K562 (cell line): ENCODE data around the gene CAMK2N1. TPM values are rescaled to one million over a fixed set of nuclear protein-coding genes. Genes with fewer than 3 reads are reported as not detected.
A peak's percentile ranks its signal among the peaks of the same experiment; 100 is the strongest.

ENCODE experiments used
- CTCF ChIP-seq, 3 experiments: IDR thresholded peaks in 2 of 3; conservative IDR thresholded peaks in 1 of 3; 2 replicates each; pipeline ENCODE4 v1.5.1; 2011 to 2012; ENCODE audit warnings: low read length in 3 of 3, mild to moderate bottlenecking in 3 of 3, control low read depth in 2 of 3, improper control_type of control experiment in 1 of 3, inconsistent platforms in 1 of 3, low read depth in 1 of 3, mixed read lengths in 1 of 3, moderate library complexity in 1 of 3; ENCODE audit not compliant: insufficient read depth in 2 of 3
- ELF1 ChIP-seq: fragments of 200-800 bp; sonication (Bioruptor generic); IDR thresholded peaks from 2 replicates; pipeline ENCODE4 v1.6.1; 2016; ENCODE audit warnings: missing genetic modification characterization, missing compliant biosample characterization
- EP400 ChIP-seq: fragments of 450-650 bp; IDR thresholded peaks from 2 replicates; pipeline ENCODE4 v1.6.1; 2017; ENCODE audit warnings: antibody characterized with exemption, mild to moderate bottlenecking, moderate library complexity
- FOXA1 ChIP-seq: fragments of 450-650 bp; IDR thresholded peaks from 2 replicates; pipeline ENCODE4 v1.6.1; 2016; ENCODE audit warnings: mild to moderate bottlenecking, borderline replicate concordance
- HDAC6 ChIP-seq: IDR thresholded peaks from 2 replicates; pipeline ENCODE4 v1.6.1; 2012; ENCODE audit warnings: low read depth, mild to moderate bottlenecking, control low read depth, inconsistent platforms, low read length, moderate library complexity
- HMG20A ChIP-seq: fragments of 450-650 bp; formaldehyde crosslinking; conservative IDR thresholded peaks from 2 replicates; pipeline ENCODE4 v1.4.0; 2020; ENCODE audit warnings: mild to moderate bottlenecking, mixed read lengths
- JUN ChIP-seq, 2 experiments: sonication (generic) in 1 of 2; formaldehyde crosslinking in 1 of 2; IDR thresholded peaks; 2 replicates each; pipeline versions ENCODE4 v1.6.1 to v1.8.0; 2012 to 2022; ENCODE audit warnings: borderline replicate concordance in 2 of 2, mild to moderate bottlenecking in 2 of 2, improper control_type of control experiment in 1 of 2, low read depth in 1 of 2, low read length in 1 of 2, missing genetic modification reagents in 1 of 2
- KDM4B ChIP-seq, 2 experiments: fragments of 450-650 bp in 1 of 2; sonication (generic) in 1 of 2; IDR thresholded peaks; 2 replicates each; pipeline ENCODE4 v1.6.1; 2016 to 2017; ENCODE audit warnings: borderline replicate concordance in 2 of 2, antibody characterized with exemption in 1 of 2, low read depth in 1 of 2, mild to moderate bottlenecking in 1 of 2
- POLR2H ChIP-seq: IDR thresholded peaks from 2 replicates; pipeline ENCODE4 v1.6.1; 2016; ENCODE audit warnings: missing genetic modification characterization, low read depth, mild to moderate bottlenecking, control low read depth, missing compliant biosample characterization, moderate library complexity
- RAD21 ChIP-seq, 2 experiments: fragments of 250-450 bp in 1 of 2; fragments of 450-650 bp in 1 of 2; sonication (Bioruptor Pico) in 1 of 2; formaldehyde crosslinking in 1 of 2; IDR thresholded peaks in 1 of 2; conservative IDR thresholded peaks in 1 of 2; 2 replicates each; pipeline versions ENCODE4 v1.4.0 to v1.8.0; 2020 to 2022; ENCODE audit warnings: mild to moderate bottlenecking in 2 of 2, moderate library complexity in 1 of 2
- RNF2 ChIP-seq: sonication (generic); IDR thresholded peaks from 2 replicates; pipeline ENCODE4 v1.6.1; 2016
- SAFB ChIP-seq: fragments of 200-400 bp; formaldehyde crosslinking; IDR thresholded peaks from 2 replicates; pipeline ENCODE4 v1.6.1; 2017; ENCODE audit warnings: low read depth, low read length, borderline replicate concordance
- TBL1XR1 ChIP-seq, 2 experiments: IDR thresholded peaks; 2 replicates each; pipeline ENCODE4 v1.6.1; 2012; ENCODE audit warnings: improper control_type of control experiment in 2 of 2, low read length in 2 of 2, mild to moderate bottlenecking in 1 of 2
- ZFP91 ChIP-seq: sonication (generic); formaldehyde crosslinking; IDR thresholded peaks from 2 replicates; pipeline ENCODE4 v1.8.0; 2022; ENCODE audit warnings: mild to moderate bottlenecking, missing genetic modification reagents
- ZNF583 ChIP-seq: fragments of 250-450 bp; sonication (Bioruptor Pico); IDR thresholded peaks from 2 replicates; pipeline ENCODE4 v1.4.0; 2020
- ZNF707 ChIP-seq: fragments of 250-450 bp; sonication (Bioruptor Pico); conservative IDR thresholded peaks from 2 replicates; pipeline ENCODE4 v1.8.0; 2022; ENCODE audit warnings: inconsistent platforms, mild to moderate bottlenecking, moderate library complexity
- ZNF79 ChIP-seq: fragments of 250-450 bp; sonication (Bioruptor Pico); IDR thresholded peaks from 2 replicates; pipeline ENCODE4 v1.4.0; 2020; ENCODE audit warnings: low read depth, mild to moderate bottlenecking, moderate library complexity
- polyA plus RNA-seq, 8 experiments: library from polyadenylated mRNA; depleted of rRNA in 4 of 8; stranded (reverse) in 5 of 8; unstranded in 3 of 8; fragments of >200 nt; fragmentation: Nextera tagmentation in 2 of 8; fragmentation: Illumina TruSeq in 1 of 8; extraction: Ambion mirVana in 2 of 8; extraction: Trizol in 1 of 8; gene quantifications; 2 replicates each; pipeline versions ENCODE4 v1.2.1 to v1.2.3, GENCODE V29; 2011 to 2014; ENCODE audit warnings: inconsistent platforms in 1 of 8, missing spikeins in 1 of 8
- total RNA-seq, 7 experiments: library from RNA; depleted of rRNA in 6 of 7; stranded (reverse); fragments of >200 nt in 6 of 7; fragmentation: Illumina TruSeq in 2 of 7; extraction: Trizol in 2 of 7; gene quantifications; 2 replicates each; pipeline versions ENCODE4 v1.2.1 to v1.2.3, GENCODE V29; 2011 to 2021; ENCODE audit warnings: low replicate concordance in 1 of 7
- TF ChIP-seq, protein P1 (sequence below): sonication (generic); formaldehyde crosslinking; IDR thresholded peaks from 2 replicates; pipeline ENCODE4 v1.4.0; 2020; ENCODE audit warnings: mild to moderate bottlenecking, missing genetic modification reagents
- TF ChIP-seq, protein P2 (sequence below): fragments of 200-400 bp; formaldehyde crosslinking; IDR thresholded peaks from 2 replicates; pipeline ENCODE4 v1.6.1; 2017; ENCODE audit warnings: mild to moderate bottlenecking, low read depth, low read length, moderate library complexity

Gene CAMK2N1
- total and polyA plus RNA-seq, 9 of the 15 experiments (the other 6 are each of a cell fraction or from before 2014, with no cell fraction given) = 0.09 to 1.4 (median 0.34) TPM

DNA sequence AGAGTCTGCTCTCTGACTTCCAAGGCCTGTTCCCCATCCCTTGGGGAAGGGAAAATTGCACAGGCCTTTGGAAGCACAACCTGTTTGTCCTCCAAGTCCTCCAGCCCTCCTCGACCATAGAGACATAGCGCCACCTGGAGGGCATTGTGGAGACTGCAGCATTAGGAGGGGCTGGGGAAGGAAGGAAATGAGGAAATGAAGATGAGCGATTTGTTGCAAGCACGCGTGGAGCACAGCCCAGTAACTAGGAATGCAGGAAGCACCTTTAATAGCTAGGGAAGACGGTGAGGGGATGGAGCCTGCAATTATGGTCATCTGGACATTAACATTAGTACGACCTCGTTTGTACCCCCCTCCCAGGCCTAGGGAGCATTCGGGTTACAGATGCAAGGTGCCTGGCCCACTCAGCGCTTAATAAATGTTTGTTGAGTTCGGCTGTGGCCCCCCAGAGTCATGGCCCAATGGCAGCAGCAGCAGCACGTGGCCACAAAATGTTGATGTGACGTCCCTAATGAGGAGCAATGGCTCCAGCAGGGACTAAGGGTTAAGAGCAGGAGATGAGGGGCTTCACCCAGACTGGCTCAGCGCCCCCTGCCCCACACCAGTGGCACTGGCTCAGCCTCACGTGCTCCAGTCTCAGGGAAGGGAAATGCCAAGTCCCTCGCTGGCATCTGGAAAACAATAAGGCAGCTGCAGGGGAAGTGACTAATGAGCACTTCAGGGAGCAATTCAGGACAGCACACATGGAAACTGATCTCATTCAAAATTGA, 8.0 kb upstream of the CAMK2N1 start (continued):
- TF ChIP-seq, protein P1, sequence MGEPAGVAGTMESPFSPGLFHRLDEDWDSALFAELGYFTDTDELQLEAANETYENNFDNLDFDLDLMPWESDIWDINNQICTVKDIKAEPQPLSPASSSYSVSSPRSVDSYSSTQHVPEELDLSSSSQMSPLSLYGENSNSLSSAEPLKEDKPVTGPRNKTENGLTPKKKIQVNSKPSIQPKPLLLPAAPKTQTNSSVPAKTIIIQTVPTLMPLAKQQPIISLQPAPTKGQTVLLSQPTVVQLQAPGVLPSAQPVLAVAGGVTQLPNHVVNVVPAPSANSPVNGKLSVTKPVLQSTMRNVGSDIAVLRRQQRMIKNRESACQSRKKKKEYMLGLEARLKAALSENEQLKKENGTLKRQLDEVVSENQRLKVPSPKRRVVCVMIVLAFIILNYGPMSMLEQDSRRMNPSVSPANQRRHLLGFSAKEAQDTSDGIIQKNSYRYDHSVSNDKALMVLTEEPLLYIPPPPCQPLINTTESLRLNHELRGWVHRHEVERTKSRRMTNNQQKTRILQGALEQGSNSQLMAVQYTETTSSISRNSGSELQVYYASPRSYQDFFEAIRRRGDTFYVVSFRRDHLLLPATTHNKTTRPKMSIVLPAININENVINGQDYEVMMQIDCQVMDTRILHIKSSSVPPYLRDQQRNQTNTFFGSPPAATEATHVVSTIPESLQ = no peak
- TF ChIP-seq EP400 = no peak
- TF ChIP-seq ZNF707 = no peak
- no peak for TF ChIP-seq HDAC6
- TF ChIP-seq ZNF583 (CRISPR knock-in tag) = no peak
- TF ChIP-seq RNF2 = no peak
- no peak for TF ChIP-seq FOXA1
- TF ChIP-seq KDM4B (IDR thresholded peaks at IDR 0.05; ENCODE audit: borderline replicate concordance in 2 of 2, low read depth in 1 of 2) = no peak
- peak; percentile 35; the same call in 1 of the 2 replicates for TF ChIP-seq SAFB
- no peak for TF ChIP-seq ZNF79 (CRISPR knock-in tag)
- no peak for TF ChIP-seq JUN (IDR thresholded peaks at IDR 0.05; ENCODE audit: borderline replicate concordance, low read depth, low read length)
- TF ChIP-seq JUN (CRISPR knock-in tag; IDR thresholded peaks at IDR 0.05; ENCODE audit: borderline replicate concordance) = no peak
- peak; percentile 45; the same call in 1 of the 2 replicates for TF ChIP-seq ELF1 (tag)
- no peak for TF ChIP-seq POLR2H (tag)
- no peak for TF ChIP-seq HMG20A (CRISPR knock-in tag)
- TF ChIP-seq CTCF (IDR thresholded peaks at IDR 0.05 in 2 of 3, conservative IDR thresholded peaks at IDR 0.05 in 1 of 3; ENCODE audit: insufficient read depth in 2 of 3, low read depth in 1 of 3, low read length in 3 of 3) = peak; percentile 96 to 99 (median 99)
- TF ChIP-seq TBL1XR1 (IDR thresholded peaks at IDR 0.05; ENCODE audit: low read length in 2 of 2) = no peak
- TF ChIP-seq ZFP91 = no peak
- peak; percentile 99 for TF ChIP-seq RAD21 (CRISPR knock-in tag; conservative IDR thresholded peaks at IDR 0.05 in 1 of 2, IDR thresholded peaks at IDR 0.05 in 1 of 2)
- TF ChIP-seq, protein P2, sequence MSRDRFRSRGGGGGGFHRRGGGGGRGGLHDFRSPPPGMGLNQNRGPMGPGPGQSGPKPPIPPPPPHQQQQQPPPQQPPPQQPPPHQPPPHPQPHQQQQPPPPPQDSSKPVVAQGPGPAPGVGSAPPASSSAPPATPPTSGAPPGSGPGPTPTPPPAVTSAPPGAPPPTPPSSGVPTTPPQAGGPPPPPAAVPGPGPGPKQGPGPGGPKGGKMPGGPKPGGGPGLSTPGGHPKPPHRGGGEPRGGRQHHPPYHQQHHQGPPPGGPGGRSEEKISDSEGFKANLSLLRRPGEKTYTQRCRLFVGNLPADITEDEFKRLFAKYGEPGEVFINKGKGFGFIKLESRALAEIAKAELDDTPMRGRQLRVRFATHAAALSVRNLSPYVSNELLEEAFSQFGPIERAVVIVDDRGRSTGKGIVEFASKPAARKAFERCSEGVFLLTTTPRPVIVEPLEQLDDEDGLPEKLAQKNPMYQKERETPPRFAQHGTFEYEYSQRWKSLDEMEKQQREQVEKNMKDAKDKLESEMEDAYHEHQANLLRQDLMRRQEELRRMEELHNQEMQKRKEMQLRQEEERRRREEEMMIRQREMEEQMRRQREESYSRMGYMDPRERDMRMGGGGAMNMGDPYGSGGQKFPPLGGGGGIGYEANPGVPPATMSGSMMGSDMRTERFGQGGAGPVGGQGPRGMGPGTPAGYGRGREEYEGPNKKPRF = no peak
